Kidney tubule cell (primary cell): ENCODE results near the gene ERBB4.
"Not testable (repeated sequence)": the region's sequence is repeated elsewhere in the genome, so short reads cannot be mapped to it uniquely, and the experiment has no call there.

ENCODE experiments used
- DNase-seq: peaks from one replicate; pipeline ENCODE4 v3.0.0-alpha.2; 2018; ENCODE audit warnings: low spot score

ERBB4 gene

DNA sequence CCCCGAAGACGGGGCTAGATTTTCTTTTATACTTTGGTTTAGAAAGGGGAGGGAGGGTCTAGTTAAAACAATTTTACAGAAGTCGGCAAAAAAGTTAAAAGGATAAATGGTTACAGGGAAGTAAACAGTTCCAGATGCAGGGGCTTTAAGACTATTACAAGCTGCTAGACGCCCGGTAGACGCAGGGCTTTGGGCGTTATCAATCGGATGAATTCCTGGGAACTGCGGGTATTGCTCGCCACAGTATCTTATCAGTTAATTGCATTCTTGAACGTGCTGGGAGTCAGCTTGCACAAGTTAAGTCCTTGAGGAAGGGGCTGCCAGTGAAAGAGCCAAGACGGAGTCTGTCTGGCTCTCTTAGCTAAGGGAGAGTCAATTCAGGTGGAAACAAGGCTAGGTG is 946.6 kb downstream of the ERBB4 start:
- not testable (repeated sequence) for DNase-seq

GRCh38 chr2:211591426-211591825 is 947.2 kb downstream of the ERBB4 start:
- peak; percentile 1 for DNase-seq

DNA sequence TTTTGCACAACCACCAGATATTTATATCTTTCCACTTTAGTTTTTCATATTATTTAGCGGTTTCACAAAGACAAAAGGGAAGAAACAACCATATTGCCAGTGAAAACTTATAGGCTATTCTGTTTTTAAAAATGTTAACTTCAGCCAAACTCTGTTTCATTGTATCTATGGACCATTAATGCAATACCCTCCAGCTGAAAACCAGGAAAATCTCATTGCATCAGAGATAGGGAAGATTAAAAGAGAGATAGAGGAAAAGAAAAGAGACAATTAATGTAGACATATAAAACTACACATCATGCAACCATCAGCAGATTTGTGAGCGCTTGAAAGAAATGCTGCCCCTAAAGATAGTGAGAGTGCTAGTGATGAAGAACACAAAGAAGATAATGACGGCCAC is 970.2 kb downstream of the ERBB4 start:
- no peak for DNase-seq

DNA sequence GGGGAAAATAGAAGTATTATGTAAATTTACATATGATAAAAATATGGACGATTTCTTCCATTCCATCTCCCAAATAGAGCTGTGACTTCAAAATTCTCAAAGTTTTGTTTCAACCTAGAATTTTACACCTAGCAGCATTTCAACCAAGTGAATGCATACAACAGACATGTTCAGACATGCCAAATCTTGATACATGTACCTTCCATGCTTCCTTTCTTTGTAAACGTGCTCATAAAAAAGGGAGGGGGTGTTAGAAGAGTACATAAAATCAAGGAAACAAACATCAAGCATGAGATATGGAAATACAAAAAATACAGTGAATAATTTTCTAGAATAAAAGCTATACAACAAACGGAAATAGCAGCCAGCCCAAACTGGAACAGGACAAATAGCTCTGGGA is 974.2 kb downstream of the ERBB4 start:
- DNase-seq = no peak

- DNase-seq = no peak
Observed at GRCh38 chr2:211545582-211545981, 993.0 kb downstream of the ERBB4 start.

- DNase-seq = peak; percentile 4
Observed at GRCh38 chr2:211534632-211535031, 1004.0 kb downstream of the ERBB4 start.

- not testable (repeated sequence) for DNase-seq
Observed at GRCh38 chr2:211524248-211524647, 1014.4 kb downstream of the ERBB4 start.

DNA sequence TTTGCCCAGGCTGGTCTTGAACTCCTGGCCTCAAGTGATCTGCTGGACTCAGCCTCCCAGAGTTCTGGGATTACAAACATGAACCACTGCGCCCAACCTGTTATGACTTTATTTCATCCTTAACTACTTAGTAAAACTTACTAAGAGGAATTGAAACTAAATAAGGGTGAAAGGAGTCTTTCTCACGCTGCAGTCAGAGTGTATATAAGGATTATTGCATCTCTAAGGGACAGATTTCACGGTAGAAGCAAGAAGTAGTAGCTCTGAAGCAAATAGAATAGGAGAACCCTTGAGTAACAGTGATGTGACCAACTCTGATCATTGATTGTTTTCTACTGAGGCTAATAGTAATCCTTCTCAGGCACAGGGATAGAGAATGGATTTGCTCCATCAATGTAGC is 1022.1 kb downstream of the ERBB4 start:
- no peak for DNase-seq

DNA sequence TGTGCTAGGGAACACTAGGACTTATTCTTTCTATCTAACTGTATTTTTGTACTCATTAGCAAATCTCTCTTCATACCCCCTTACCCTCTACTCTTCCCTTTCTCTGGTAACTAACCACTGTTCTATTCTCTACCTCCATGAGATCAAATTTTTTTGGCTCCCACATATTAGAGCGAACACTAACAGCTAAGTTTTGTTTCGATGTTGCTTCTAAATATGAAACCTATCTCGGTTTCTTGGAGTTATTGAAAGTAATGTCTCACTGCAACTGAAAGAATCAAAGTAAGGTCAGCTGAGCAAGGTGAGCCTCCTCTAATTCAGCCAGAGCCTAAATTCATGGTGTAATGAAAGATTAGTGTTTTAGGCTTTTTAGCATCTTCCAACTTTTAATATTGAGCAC is 1024.6 kb downstream of the ERBB4 start:
- no peak for DNase-seq

GRCh38 chr2:211513446-211513845 is 1025.2 kb downstream of the ERBB4 start:
- peak; percentile 43 for DNase-seq

GRCh38 chr2:211512806-211513205 is 1025.8 kb downstream of the ERBB4 start:
- peak; percentile 82 for DNase-seq

DNA sequence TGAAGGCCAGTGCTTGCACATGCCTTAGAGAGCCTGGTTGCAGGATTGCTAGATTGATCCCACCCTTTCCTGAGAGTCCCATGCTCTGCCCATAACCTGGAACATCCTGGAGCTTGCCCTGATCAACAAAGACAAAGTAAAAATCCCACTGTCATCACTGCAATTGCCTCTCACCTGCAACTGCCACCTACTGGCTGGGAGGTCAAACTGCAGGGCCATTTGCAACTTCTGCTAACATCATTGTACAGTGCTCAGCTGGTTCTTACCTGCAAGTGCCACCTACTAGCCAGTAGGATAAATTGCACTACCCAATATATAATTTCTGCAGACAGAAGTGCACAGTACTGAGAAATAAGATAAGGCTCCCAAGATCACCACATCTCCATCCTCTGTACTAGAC is 1034.7 kb downstream of the ERBB4 start:
- DNase-seq = no peak

DNA sequence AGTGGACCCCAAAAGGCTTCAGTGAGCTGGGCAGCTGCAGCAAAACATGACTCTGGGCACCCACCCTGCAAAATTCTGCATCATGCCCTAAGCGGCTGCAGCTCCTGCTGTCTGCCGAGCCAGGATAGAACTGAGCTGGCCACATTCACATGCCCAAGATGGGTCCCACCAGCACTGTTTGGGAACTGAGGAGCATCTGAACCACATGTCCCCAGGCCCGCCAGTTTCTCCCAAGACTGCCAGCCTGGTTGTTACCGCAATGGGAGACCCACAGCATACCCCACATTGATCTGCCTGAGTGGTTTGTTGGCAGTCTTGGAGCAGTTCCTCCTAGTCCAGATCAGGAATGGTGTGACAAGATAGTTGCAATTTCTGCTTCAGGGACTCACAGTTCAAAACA is 1035.4 kb downstream of the ERBB4 start:
- DNase-seq = no peak

- DNase-seq = no peak
Observed at GRCh38 chr2:211498551-211499205, 1039.9 kb downstream of the ERBB4 start.

GRCh38 chr2:211495339-211495738 is 1043.3 kb downstream of the ERBB4 start:
- no peak for DNase-seq

DNA sequence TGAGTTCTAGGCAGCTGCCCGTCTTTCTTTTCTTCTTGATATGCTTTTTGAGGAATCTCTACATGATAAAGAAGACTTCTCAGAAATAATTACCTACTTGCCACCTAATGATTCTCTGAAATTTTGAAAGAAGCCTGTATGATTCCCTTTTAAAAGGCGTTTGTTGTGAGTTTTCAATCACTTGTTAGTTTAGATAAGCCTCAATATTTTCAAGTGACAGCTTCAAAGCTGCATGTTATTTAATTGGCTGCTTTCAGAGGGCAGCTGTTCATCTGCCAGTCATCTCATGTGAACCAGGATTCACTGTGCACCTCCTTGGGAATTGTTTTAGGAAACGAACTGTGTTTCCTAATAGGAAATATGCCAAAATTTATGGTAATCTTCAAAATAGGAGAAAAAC is 1044.1 kb downstream of the ERBB4 start:
- DNase-seq = no peak

GRCh38 chr2:211494085-211494484 is 1044.5 kb downstream of the ERBB4 start:
- DNase-seq = no peak

- no peak for DNase-seq
Observed at GRCh38 chr2:211487733-211488132, 1050.9 kb downstream of the ERBB4 start.

GRCh38 chr2:211479536-211480150 is 1059.0 kb downstream of the ERBB4 start:
- DNase-seq = no peak

- DNase-seq = no peak
Observed at GRCh38 chr2:211477537-211478275, 1060.9 kb downstream of the ERBB4 start.

- DNase-seq = no peak
Observed at GRCh38 chr2:211473116-211473515, 1065.5 kb downstream of the ERBB4 start.

DNA sequence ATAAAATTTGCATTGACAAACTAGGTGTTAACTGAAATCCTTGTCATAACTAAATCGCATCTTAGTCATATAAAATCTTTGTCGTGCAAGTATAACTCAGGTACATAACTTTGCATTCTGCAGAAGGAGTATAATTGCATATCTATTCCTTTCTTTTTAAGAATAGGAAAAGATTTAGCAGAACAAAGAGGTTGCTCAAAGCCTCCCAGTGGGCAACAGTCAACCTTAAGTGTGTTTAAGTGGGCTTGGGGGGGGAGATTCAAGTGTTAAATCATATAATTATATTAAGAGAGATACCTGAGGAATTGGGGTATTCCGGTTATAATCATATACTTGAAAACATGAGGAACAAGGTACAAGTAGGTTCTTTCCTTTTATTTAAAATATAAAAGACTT is 1068.9 kb downstream of the ERBB4 start:
- no peak for DNase-seq

GRCh38 chr2:211468877-211469663 is 1069.5 kb downstream of the ERBB4 start:
- DNase-seq = no peak
